ENCODE data around the gene PER2. TPM values are rescaled to one million over a fixed set of nuclear protein-coding genes. Genes with fewer than 3 reads are reported as not detected.

PER2 gene
- total and polyA plus RNA-seq, 2 donors from 2014 or later: 1.8 to 28.4 TPM

DNA sequence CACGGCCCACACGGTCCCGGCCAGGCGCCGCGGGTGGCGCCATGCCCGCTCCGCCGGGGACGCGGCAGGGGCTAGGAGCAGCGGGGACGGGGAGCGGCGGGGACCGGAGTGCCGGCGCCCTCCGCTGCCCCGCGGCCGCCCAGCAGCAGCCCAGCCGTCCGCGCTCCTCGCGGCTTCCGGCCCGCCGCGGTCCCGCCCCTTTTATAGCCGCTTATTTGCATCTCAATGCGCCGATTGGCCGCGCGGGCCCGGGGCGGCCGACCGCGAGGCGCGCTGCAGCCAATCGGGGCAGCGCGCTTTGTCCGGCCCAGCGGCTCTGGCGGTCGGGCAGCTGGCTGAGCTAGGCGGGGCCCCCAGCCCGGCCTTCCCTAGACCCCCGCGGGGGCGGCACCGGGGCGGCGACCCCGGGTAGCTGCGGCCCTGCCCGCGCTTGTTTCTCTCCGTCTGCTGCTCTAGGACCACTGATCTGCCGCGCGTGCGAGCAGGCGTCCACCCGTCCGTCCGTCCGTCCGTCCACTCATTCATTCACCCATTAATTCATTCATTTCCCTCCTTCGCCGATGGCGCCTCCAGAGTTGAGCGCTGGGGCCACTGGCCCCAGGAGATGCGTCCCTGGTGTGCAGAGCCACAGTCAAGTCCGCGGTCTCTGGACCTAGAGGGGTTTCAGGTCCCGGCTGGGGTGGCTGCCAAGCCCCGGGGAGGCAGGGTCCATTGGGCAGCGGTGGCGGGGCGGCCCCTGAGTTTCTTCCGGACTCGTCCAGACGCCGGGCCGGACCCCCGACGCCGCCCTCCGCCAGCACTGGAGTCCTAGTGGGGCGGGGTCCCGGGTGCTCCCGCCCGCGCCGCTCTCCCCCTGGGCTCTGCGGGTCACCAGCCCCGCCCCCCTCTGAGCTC lies 48.3 kb downstream of the PER2 start, which contains the start of gene HES6:
Gene HES6 (minus strand): TSS at position 176 of the 894 bp plus-strand sequence. CDS start 133 bp downstream, at position 43.
- peaks cover 0 to 14% (median 10%) of the 10 kb centered on the region in 3 donors for H3K4me1 ChIP-seq (ENCODE audit: control insufficient read depth in 2 of 3, insufficient read depth in 2 of 3, low read depth in 1 of 3, low read length in 3 of 3)
- DNase-seq: peak; percentile 92 to 97 (median 96)
- H3K36me3 ChIP-seq (ENCODE audit: control insufficient read depth in 2 of 3, insufficient read depth in 3 of 3, low read length in 3 of 3): peaks cover 0 to 2% (median 0%) of the 10 kb centered on the region in 3 donors
- peaks cover 3% of the 10 kb centered on the region for H3K27me3 ChIP-seq (ENCODE audit: control insufficient read depth, insufficient read depth, low read length)
- H3K9me3 ChIP-seq (ENCODE audit: control insufficient read depth in 2 of 3, insufficient read depth in 1 of 3, low read length in 3 of 3): no peaks in the 10 kb centered on the region
- TF ChIP-seq, protein P1, sequence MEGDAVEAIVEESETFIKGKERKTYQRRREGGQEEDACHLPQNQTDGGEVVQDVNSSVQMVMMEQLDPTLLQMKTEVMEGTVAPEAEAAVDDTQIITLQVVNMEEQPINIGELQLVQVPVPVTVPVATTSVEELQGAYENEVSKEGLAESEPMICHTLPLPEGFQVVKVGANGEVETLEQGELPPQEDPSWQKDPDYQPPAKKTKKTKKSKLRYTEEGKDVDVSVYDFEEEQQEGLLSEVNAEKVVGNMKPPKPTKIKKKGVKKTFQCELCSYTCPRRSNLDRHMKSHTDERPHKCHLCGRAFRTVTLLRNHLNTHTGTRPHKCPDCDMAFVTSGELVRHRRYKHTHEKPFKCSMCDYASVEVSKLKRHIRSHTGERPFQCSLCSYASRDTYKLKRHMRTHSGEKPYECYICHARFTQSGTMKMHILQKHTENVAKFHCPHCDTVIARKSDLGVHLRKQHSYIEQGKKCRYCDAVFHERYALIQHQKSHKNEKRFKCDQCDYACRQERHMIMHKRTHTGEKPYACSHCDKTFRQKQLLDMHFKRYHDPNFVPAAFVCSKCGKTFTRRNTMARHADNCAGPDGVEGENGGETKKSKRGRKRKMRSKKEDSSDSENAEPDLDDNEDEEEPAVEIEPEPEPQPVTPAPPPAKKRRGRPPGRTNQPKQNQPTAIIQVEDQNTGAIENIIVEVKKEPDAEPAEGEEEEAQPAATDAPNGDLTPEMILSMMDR (IDR thresholded peaks at IDR 0.05; ENCODE audit: borderline replicate concordance, extremely low read depth, insufficient read depth): no peak
- intact Hi-C loops (cut with DNase I): no loop called here
- H3K4me3 ChIP-seq (ENCODE audit: low read length in 3 of 3): peak within 1 kb of the TSS in 1 of 3 donors; percentile 54
- no peak for FAIRE-seq
- no peak within 1 kb of the TSS for H3K27ac ChIP-seq (ENCODE audit: low read depth in 2 of 2, low read length in 2 of 2)
- no peak within 1 kb of the TSS for H3K9ac ChIP-seq (ENCODE audit: low read length in 3 of 3)

DNA sequence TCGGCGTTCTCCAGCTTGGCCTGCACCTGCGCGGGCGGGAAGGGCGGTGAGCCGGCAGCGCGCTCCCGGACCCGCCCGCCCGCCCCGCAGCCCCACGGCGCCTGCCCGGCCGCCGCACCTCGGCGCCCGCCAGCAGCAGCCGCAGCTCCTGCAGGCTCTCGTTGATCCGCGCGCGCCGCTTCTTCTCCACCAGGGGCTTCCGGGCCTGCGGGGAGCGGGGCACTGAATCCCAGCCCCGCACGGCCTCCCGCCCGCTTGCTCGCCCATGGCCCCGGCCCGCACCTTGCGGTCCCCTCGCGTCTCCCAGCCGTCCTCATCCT lies 48.9 kb downstream of the PER2 start:
- Histone ChIP-seq H3K4me3 (ENCODE audit: low read length in 3 of 3) (peak overlapping the region in 1 of 3 donors; percentile 54), H3K9me3 (ENCODE audit: control insufficient read depth in 2 of 3, insufficient read depth in 1 of 3, low read length in 3 of 3) (no peaks in the 10 kb centered on the region), H3K27ac (ENCODE audit: low read depth in 2 of 2, low read length in 2 of 2) (no peak overlapping the region), H3K4me1 (ENCODE audit: control insufficient read depth in 2 of 3, insufficient read depth in 2 of 3, low read depth in 1 of 3, low read length in 3 of 3) (peaks cover 0 to 14% (median 10%) of the 10 kb centered on the region in 3 donors), H3K27me3 (ENCODE audit: control insufficient read depth, insufficient read depth, low read length) (peaks cover 3% of the 10 kb centered on the region), H3K9ac (ENCODE audit: low read length in 3 of 3) (no peak overlapping the region), H3K36me3 (ENCODE audit: control insufficient read depth in 2 of 3, insufficient read depth in 3 of 3, low read length in 3 of 3) (no peaks in the 10 kb centered on the region)
- TF ChIP-seq, protein P1 (IDR thresholded peaks at IDR 0.05; ENCODE audit: borderline replicate concordance, extremely low read depth, insufficient read depth): no peak
- DNase-seq: peak in 1 of 5 donors; percentile 57
- no peak for FAIRE-seq
- intact Hi-C loops (cut with DNase I): no loop called here

DNA sequence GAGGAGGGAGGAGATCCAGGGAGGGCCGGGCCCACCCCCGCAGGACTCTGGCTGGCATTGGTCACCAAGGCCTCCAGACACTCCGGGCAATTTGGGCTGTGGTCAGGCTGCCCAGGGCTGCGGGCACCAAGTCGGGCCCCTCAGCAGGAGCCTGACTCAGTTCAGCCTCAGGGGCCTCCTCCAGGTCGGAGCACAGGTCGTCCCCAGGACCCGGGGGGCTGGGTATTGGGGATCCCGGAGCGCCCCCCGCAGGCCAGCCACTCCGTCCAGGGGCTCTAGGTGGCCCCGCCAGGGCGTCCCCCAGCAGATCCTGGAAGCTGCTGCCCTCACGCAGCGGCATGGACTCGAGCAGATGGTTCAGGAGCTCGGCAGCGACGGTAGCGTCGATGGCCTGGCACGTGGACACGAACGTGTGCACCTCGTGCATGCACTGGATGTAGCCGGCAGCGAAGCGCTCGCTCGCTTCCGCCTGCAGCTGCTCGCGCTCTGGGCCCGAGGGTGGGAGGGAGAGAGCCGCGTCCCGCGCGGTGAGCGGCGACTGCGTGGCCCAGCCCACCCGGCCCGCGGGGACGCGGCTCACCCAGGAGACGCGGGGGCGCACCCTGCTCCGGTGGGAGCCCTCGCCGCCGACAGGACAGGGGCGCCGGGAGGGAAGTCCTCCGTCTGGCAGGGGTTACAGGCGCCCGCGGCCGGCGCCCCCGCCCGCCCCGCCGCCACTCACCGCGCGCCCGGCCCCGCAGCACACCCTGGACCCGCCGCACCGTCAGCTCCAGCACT lies 49.5 kb downstream of the PER2 start:
- Histone ChIP-seq H3K36me3 (ENCODE audit: control insufficient read depth in 2 of 3, insufficient read depth in 3 of 3, low read length in 3 of 3) (no peaks in the 10 kb centered on the region), H3K9me3 (ENCODE audit: control insufficient read depth in 2 of 3, insufficient read depth in 1 of 3, low read length in 3 of 3) (no peaks in the 10 kb centered on the region), H3K4me1 (ENCODE audit: control insufficient read depth in 2 of 3, insufficient read depth in 2 of 3, low read depth in 1 of 3, low read length in 3 of 3) (peaks cover 0 to 14% (median 10%) of the 10 kb centered on the region in 3 donors), H3K27me3 (ENCODE audit: control insufficient read depth, insufficient read depth, low read length) (peaks cover 3% of the 10 kb centered on the region), H3K4me3 (ENCODE audit: low read length in 3 of 3) (no peak overlapping the region), H3K27ac (ENCODE audit: low read depth in 2 of 2, low read length in 2 of 2) (no peak overlapping the region), H3K9ac (ENCODE audit: low read length in 3 of 3) (no peak overlapping the region)
- FAIRE-seq (no peak), DNase-seq (peak in 2 of 5 donors; percentile 76 to 79)
- intact Hi-C loops (cut with DNase I): no loop called here
- TF ChIP-seq, protein P1 (IDR thresholded peaks at IDR 0.05; ENCODE audit: borderline replicate concordance, extremely low read depth, insufficient read depth): no peak
